Stimulated activated CD8-positive, alpha-beta memory T cell treated with anti-CD3 and anti-CD28 coated beads, Interleukin-15, amount 100 ng/mL, for 24 hours (primary cell): ENCODE measurements around the gene ODAD4.

Experiments
- DNase-seq: peaks from one replicate; pipeline ENCODE4 v3.0.0-alpha.2; 2020; ENCODE audit warnings: low read depth

The ODAD4 gene

GRCh38 chr17:41942626-41943373, 12.4 kb downstream of the ODAD4 start:
- DNase-seq: no peak

- no peak for DNase-seq
Measured at GRCh38 chr17:41943492-41943891, 13.1 kb downstream of the ODAD4 start.

- DNase-seq: no peak
Measured at GRCh38 chr17:41944943-41945342, 14.5 kb downstream of the ODAD4 start.

GRCh38 chr17:41948762-41949460, 18.5 kb downstream of the ODAD4 start:
- DNase-seq: no peak

GRCh38 chr17:41956522-41956921, 26.1 kb downstream of the ODAD4 start:
- no peak for DNase-seq

- no peak for DNase-seq
Measured at GRCh38 chr17:41957031-41957868, 26.8 kb downstream of the ODAD4 start.

GRCh38 chr17:41957869-41958439, 27.5 kb downstream of the ODAD4 start:
- no peak for DNase-seq

- no peak for DNase-seq
Measured at GRCh38 chr17:41959030-41959335, 28.6 kb downstream of the ODAD4 start.

GRCh38 chr17:41959336-41960095, 29.1 kb downstream of the ODAD4 start:
- no peak for DNase-seq

GRCh38 chr17:41962111-41962510, 31.7 kb downstream of the ODAD4 start:
- no peak for DNase-seq

- peak; percentile 33 for DNase-seq
Measured at GRCh38 chr17:41962768-41963434, 32.5 kb downstream of the ODAD4 start.

GRCh38 chr17:41965694-41966462, 35.5 kb downstream of the ODAD4 start:
- DNase-seq: peak; percentile 26

GRCh38 chr17:41966463-41967140, 36.2 kb downstream of the ODAD4 start, which contains the start of gene CNP:
CNP (plus strand) TSS chr17:41966795; CDS start chr17:41966885, 90 bp downstream.
- DNase-seq: peak; percentile 87

GRCh38 chr17:41967141-41967920, 36.9 kb downstream of the ODAD4 start:
- DNase-seq: no peak

- no peak for DNase-seq
Measured at GRCh38 chr17:41967921-41968578, 37.6 kb downstream of the ODAD4 start.

- no peak for DNase-seq
Measured at GRCh38 chr17:41968676-41969075, 38.3 kb downstream of the ODAD4 start.

- no peak for DNase-seq
Measured at GRCh38 chr17:41970901-41971331, 40.5 kb downstream of the ODAD4 start.
